ENCODE data around the gene TLL2.

DNA sequence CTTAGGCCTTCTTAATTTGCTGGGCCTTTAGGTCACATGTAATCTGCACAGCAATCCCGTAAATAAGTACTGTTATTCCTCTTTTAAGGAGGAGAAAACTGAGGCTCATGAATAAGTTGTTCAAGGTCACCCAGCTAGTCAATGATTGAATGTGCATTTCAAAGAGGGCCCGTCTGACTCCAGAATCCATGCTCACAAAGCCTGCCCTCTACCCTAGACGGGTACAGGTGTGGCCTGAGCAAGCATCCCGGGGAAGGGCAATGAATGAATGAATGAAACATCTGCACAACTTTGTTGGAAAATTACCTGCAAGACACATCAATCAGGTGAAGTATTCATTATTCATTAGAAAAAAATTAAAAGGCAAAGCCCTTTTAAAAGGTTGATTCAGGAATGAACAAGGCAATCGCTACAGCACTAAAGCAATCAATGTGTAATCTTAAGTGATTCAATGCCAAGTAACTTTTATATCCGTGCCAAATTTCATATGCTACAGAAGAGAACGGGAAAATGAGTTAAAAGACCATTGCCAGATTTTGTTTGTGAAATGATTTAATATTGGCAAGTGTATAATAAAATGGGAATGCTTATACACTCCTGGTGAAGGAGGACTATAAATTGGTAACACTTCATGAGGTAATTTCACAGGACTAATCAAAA is 61.1 kb downstream of the TLL2 start:
- TF ChIP-seq, protein P1, sequence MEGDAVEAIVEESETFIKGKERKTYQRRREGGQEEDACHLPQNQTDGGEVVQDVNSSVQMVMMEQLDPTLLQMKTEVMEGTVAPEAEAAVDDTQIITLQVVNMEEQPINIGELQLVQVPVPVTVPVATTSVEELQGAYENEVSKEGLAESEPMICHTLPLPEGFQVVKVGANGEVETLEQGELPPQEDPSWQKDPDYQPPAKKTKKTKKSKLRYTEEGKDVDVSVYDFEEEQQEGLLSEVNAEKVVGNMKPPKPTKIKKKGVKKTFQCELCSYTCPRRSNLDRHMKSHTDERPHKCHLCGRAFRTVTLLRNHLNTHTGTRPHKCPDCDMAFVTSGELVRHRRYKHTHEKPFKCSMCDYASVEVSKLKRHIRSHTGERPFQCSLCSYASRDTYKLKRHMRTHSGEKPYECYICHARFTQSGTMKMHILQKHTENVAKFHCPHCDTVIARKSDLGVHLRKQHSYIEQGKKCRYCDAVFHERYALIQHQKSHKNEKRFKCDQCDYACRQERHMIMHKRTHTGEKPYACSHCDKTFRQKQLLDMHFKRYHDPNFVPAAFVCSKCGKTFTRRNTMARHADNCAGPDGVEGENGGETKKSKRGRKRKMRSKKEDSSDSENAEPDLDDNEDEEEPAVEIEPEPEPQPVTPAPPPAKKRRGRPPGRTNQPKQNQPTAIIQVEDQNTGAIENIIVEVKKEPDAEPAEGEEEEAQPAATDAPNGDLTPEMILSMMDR (IDR thresholded peaks at IDR 0.05): no peak
- TF ChIP-seq POLR2A (IDR thresholded peaks at IDR 0.05): no peak
